Femur (tissue), 1 donor: ENCODE measurements around the gene ABI3BP.
"Not testable (repeated sequence)": the region's sequence is repeated elsewhere in the genome, so short reads cannot be mapped to it uniquely, and the experiment has no call there.

Experiments used
- DNase-seq: peaks from one replicate; pipeline ENCODE4 v3.0.0-alpha.2; 2017

Gene ABI3BP

GRCh38 chr3:100982710-100983109 lies 10.5 kb downstream of the ABI3BP start:
- peak; percentile 90 for DNase-seq

DNA sequence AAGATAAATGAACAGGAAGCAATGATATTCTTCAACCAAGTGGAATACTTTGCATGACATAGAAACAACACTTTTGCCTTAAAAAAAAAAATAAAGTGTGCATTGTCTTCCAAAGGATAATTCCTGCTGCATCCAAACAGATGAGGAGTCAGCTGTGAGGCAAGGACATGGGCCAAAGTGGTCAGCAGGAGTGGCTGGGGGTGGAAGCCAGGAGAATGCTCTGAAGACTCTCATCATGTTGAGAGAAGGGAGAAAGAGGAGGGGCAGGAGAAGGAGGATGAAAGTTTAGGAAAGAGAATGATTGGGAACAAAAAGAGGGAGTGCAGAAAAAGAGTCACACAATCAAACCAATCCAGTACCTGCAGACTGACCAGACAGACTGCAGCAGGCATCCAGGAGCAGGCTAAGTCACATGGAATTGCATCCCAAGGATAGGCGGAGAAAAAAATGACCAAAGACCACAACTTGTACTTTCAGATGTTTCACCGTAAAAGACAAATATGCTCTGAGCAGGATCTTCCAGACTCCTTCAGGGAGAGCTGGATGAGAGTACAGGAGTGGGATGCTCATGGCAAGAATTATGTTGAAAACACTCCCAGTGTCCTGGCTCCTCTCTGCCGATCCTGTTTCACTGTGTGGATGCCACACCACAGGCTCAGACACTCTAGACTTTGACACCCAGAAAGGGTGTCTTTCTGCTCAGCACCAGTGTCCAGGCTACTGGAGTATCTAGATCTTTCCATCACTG lies 11.9 kb downstream of the ABI3BP start:
- peak; percentile 59 for DNase-seq

DNA sequence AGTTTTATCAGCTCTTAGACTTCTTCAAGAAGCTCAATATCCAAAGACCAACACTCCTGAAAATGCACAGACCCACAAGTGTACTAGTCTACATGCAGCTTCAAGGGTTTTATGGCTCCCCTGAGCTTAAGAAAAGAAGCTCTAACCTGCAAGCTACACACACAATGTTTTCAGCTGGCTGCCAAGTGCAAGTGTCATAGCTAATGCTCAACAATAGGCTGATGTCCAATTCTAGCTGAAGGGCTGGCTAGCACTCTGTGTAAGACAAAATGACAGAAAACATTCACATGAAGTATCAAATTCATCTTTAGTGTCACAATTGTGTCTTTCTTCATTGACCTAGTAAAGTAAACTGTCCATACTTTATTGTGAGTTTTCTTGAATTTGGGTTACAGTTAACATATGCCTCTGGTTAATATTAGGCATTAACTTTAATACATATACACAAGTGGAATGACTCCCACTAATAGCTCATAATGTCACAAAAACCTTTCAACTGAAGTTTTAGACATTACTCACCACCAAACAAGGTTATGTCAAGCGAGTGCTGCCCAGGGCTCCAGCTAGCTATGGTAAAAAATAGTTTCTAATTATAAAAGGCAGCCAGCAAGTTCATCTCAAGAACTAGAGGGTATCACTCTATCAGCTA lies 15.1 kb downstream of the ABI3BP start:
- DNase-seq: no peak

GRCh38 chr3:100976611-100977010 lies 16.6 kb downstream of the ABI3BP start:
- peak; percentile 34 for DNase-seq

GRCh38 chr3:100975714-100976113 lies 17.5 kb downstream of the ABI3BP start:
- no peak for DNase-seq

GRCh38 chr3:100973594-100973993 lies 19.6 kb downstream of the ABI3BP start:
- no peak for DNase-seq

GRCh38 chr3:100972867-100973266 lies 20.4 kb downstream of the ABI3BP start:
- DNase-seq: no peak

GRCh38 chr3:100972301-100972844 lies 20.8 kb downstream of the ABI3BP start:
- no peak for DNase-seq

DNA sequence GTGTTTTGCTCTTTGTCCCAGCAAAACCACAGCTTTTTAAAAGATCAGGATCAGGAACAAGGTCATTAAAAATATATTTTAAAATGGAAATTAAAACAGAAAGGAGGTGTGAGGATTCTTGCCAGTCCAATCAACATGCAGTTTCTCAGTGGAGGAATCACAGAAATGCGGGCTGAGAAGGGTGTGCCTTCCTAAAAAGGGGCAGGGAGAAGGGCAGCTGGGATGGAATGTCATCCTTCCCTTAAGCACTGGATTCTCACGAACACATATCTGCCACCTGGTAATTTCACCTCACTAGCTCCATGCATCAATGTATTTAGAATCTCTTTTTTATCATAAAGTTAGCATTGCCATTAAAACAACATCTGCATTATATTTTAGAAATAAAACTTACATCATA lies 21.4 kb downstream of the ABI3BP start:
- no peak for DNase-seq

GRCh38 chr3:100970477-100970990 lies 22.7 kb downstream of the ABI3BP start:
- DNase-seq: no peak

GRCh38 chr3:100968932-100969906 lies 24.0 kb downstream of the ABI3BP start:
- DNase-seq: no peak

DNA sequence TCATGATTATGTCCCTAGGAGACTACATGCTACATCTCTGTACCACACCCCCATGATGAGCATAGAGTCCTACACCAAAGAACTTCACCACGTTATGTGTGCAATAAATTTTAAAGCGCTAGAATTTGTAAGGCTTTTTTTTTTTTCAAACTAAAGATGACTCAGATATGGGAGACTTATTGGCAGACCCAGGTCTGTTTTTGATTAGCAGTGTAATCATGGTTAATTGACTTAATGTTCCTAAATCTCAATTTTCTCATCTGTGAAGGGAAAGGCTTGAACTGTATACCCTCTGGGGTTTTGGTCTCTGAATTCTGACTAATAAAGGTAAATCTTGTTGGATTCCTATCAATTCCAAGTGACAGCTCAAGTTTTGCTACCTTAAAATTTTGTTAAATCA lies 26.4 kb downstream of the ABI3BP start:
- no peak for DNase-seq

DNA sequence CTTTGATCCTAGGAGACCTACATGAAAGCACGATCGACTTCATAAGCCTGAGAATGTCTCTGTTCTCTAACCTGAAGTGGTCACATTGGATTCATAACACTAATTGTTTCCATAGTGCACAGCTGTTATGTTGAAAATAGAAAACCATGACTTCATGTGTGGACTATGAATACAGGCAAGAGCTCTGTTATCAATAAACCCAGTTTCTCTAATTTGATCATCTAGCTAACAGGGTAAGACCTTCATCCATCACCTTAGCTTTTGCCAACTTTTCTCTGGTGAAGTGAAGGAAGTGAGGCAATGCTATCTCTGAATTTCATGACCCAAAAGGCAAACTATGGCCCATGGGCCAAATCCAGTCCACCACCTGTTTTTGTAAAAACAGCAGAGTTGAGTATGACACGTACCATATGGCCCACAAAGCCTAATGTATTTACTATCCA lies 27.2 kb downstream of the ABI3BP start:
- no peak for DNase-seq

DNA sequence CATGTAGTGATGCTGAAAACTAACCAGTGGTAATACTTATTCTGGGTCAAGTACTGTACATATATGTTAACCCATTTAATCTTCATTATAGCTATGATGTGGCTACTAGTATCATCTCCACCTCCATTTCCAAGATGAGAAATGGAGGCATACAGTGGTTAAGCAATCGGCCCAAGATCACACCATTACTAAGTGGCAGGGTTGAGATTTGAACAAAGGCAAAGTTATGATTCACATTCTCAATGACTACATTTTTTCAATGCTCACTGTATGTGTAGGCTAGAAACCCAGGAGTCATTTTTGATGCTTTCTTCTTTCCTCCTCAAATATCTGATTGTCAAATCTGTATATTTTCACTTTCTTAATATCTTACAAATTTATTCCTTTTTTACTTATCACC lies 30.2 kb downstream of the ABI3BP start:
- no peak for DNase-seq

DNA sequence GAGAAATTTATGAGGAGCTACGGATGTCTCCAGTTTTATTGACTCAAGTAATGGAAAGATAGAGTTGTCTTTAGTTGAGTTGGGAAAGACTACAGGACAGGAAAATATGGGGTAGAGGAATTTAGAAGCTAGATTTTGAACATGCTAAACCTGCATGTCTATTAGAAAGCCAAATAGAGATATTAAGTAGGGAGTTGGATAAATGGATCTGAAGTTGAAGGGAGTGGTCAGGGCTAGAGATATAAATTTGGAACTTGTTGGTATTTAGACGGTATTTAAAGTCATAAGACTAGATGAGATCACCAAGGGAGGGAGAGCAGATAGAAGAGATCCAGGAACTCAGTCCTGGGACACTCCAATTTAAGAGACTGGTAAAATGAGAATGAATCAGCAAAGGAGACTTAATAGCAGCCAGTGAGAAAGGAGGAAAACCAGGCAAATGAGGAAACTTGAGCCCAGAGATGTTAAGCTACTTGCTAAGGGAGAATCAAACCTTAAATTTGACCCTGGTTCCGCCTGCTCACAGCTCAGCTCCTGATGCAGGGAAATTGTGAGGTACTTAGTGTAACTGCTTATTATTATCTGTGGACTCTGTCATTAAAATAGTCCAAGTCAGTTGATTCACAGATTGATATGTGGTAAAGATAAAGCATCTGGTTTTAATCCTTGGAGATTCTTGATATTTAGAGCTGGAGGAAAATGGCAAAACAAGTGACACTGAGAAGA lies 35.8 kb downstream of the ABI3BP start:
- DNase-seq: no peak

GRCh38 chr3:100956276-100956675 lies 36.9 kb downstream of the ABI3BP start:
- no peak for DNase-seq

DNA sequence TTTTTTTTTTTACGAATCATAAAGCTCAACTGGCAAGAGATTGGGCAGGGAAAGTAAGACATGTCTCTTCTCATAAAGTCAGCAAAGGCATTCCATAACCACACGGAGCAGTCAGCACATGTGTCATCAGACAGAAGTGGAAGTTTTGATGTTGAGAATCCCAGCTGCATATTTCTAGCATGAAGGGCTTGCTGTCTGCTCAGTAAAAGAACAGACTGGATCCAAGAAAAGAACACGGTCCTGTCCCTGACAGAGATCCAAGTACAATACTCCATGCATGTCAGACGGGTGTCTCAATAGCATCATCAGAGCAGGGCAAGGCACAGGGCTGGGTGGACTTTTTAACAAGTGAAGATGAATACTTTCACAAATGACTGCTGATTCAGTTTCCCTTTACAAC lies 38.2 kb downstream of the ABI3BP start:
- DNase-seq: peak; percentile 41

DNA sequence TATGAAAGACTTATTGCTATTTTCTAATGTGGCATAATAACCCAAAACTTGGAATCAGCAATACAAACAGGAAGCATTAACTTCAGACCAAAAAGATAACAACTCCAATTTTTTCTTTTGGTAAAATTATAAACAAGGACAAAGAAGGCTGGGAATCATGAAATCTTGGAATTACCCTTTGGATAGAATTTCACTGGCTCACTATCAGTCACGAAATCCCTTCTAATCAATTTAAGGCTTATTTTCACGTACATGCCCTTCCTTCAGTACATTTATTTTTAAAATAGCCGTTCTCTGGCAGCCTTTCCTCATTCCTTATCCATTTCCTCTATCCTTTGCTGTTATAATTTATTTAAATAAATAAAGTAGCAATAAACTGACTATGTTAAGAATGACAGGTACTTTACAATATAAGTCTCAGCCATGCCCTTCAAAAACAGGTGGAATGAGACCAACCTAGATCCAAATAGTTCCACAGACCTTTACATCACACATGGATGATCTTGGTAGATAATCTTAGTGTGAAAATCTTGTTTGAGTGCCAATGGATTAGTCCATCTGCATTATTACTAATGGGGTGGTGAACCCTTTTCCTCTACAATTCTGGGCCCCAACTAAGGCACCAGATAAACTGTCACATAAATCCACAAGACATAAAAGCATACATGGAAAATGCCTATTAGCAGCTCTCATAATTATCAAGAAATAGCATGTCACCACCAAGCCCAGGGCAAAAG lies 38.9 kb downstream of the ABI3BP start:
- no peak for DNase-seq

GRCh38 chr3:100953103-100953502 lies 40.1 kb downstream of the ABI3BP start:
- no peak for DNase-seq

DNA sequence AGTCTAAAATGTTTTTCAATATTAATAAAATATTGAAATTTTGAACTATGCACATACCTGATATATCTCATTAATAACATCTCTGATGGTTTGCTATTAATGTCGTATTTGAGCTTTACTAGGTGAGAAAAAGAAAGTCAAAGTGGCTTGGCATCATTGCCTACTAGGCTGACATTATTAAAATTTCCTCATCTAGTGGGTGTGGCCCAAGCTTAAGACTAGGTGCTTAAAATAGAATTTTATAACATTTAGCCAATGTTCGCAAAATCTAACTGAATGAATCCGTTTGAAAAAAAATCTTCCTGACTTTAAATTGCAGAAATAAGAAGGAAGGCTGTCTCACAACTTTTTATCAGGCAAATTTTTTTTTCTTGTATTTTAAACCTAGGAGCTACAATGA lies 46.1 kb downstream of the ABI3BP start:
- DNase-seq: no peak

DNA sequence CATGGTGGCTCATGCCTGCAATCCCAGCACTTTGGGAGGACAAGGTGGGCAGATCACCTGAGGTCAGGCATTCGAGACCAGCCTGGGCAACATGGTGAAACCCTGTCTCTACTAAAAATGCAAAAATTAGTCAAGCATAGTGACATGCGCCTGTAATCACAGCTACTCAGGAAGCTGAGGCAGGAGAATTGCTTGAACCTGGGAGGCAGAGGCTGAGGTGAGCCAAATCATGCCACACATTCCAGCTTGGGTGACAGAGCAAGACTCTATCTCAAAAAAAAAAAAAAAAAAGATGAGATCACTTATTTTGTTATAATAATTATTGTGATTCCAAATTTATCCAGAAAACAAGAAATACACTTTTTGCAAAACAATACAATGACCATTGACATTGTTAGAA lies 47.1 kb downstream of the ABI3BP start:
- DNase-seq: not testable (repeated sequence)
